Activated naive CD4-positive, alpha-beta T cell treated with anti-CD3 and anti-CD28 coated beads, Interleukin-2, amount 50 U/mL, for 24 hours (primary cell): Measurements from ENCODE around the gene UNC93A.
"Not testable (repeated sequence)": the region's sequence is repeated elsewhere in the genome, so short reads cannot be mapped to it uniquely, and the experiment has no call there.

ENCODE experiments used
- H3K27ac Mint-ChIP-seq: one replicate; pipeline ENCODE4 v1.8.0; 2021; ENCODE audit warnings: mild to moderate bottlenecking, mixed read lengths
- H3K27me3 Mint-ChIP-seq: one replicate; pipeline ENCODE4 v1.8.0; 2021; ENCODE audit warnings: mixed read lengths
- H3K36me3 Mint-ChIP-seq: one replicate; pipeline ENCODE4 v1.8.0; 2021; ENCODE audit warnings: mixed read lengths
- H3K4me1 Mint-ChIP-seq: one replicate; pipeline ENCODE4 v1.8.0; 2021; ENCODE audit warnings: mixed read lengths
- H3K4me3 Mint-ChIP-seq: one replicate; pipeline ENCODE4 v1.8.0; 2021; ENCODE audit warnings: mild to moderate bottlenecking, mixed read lengths
- H3K9me3 Mint-ChIP-seq: one replicate; pipeline ENCODE4 v1.8.0; 2021; ENCODE audit warnings: mixed read lengths

UNC93A gene

GRCh38 chr6:167290786-167291622, at the start of gene UNC93A:
TSS of gene UNC93A (plus strand) at chr6:167291315. CDS start at chr6:167291490, 175 bp downstream.
- H3K9me3 Mint-ChIP-seq = no peaks in the 10 kb centered on the region
- H3K4me1 Mint-ChIP-seq = no peaks in the 10 kb centered on the region
- no peak within 1 kb of the TSS for H3K4me3 Mint-ChIP-seq
- peaks cover 3% of the 10 kb centered on the region for H3K27me3 Mint-ChIP-seq
- no peaks in the 10 kb centered on the region for H3K36me3 Mint-ChIP-seq
- H3K27ac Mint-ChIP-seq = no peak within 1 kb of the TSS

- H3K4me3 Mint-ChIP-seq, H3K27ac Mint-ChIP-seq, H3K4me1 Mint-ChIP-seq, H3K36me3 Mint-ChIP-seq, H3K9me3 Mint-ChIP-seq, H3K27me3 Mint-ChIP-seq: not testable (repeated sequence)
Measured at GRCh38 chr6:167241321-167242134, 49.6 kb upstream of the UNC93A start.

- H3K4me1 Mint-ChIP-seq, H3K27ac Mint-ChIP-seq, H3K27me3 Mint-ChIP-seq, H3K36me3 Mint-ChIP-seq, H3K4me3 Mint-ChIP-seq, H3K9me3 Mint-ChIP-seq: not testable (repeated sequence)
Measured at GRCh38 chr6:167242135-167242506, 49.0 kb upstream of the UNC93A start.

GRCh38 chr6:167242511-167243051, 48.5 kb upstream of the UNC93A start:
- not testable (repeated sequence) for H3K27ac Mint-ChIP-seq, H3K4me1 Mint-ChIP-seq, H3K36me3 Mint-ChIP-seq, H3K4me3 Mint-ChIP-seq, H3K27me3 Mint-ChIP-seq, H3K9me3 Mint-ChIP-seq

GRCh38 chr6:167244064-167244960, 46.8 kb upstream of the UNC93A start:
- H3K4me3 Mint-ChIP-seq = no peak overlapping the region
- H3K4me1 Mint-ChIP-seq = no peaks in the 10 kb centered on the region
- H3K9me3 Mint-ChIP-seq = no peaks in the 10 kb centered on the region
- H3K27ac Mint-ChIP-seq = no peak overlapping the region
- no peaks in the 10 kb centered on the region for H3K36me3 Mint-ChIP-seq
- no peaks in the 10 kb centered on the region for H3K27me3 Mint-ChIP-seq

- Mint-ChIP-seq H3K27me3 (no peaks in the 10 kb centered on the region), H3K36me3 (no peaks in the 10 kb centered on the region), H3K4me1 (no peaks in the 10 kb centered on the region), H3K27ac (no peak overlapping the region), H3K9me3 (no peaks in the 10 kb centered on the region), H3K4me3 (no peak overlapping the region)
Measured at GRCh38 chr6:167244991-167245390, 46.1 kb upstream of the UNC93A start.

GRCh38 chr6:167245591-167245990, 45.5 kb upstream of the UNC93A start:
- Mint-ChIP-seq H3K27me3 (no peaks in the 10 kb centered on the region), H3K36me3 (no peaks in the 10 kb centered on the region), H3K27ac (no peak overlapping the region), H3K9me3 (no peaks in the 10 kb centered on the region), H3K4me1 (no peaks in the 10 kb centered on the region), H3K4me3 (no peak overlapping the region)

- Mint-ChIP-seq H3K27ac (no peak overlapping the region), H3K9me3 (no peaks in the 10 kb centered on the region), H3K4me3 (no peak overlapping the region), H3K36me3 (no peaks in the 10 kb centered on the region), H3K27me3 (no peaks in the 10 kb centered on the region), H3K4me1 (no peaks in the 10 kb centered on the region)
Measured at GRCh38 chr6:167247814-167248595, 43.1 kb upstream of the UNC93A start.

- H3K36me3 Mint-ChIP-seq, H3K4me1 Mint-ChIP-seq, H3K27me3 Mint-ChIP-seq, H3K4me3 Mint-ChIP-seq, H3K9me3 Mint-ChIP-seq, H3K27ac Mint-ChIP-seq: not testable (repeated sequence)
Measured at GRCh38 chr6:167248878-167249455, 42.1 kb upstream of the UNC93A start.

GRCh38 chr6:167252271-167252670, 38.8 kb upstream of the UNC93A start:
- peaks cover 5% of the 10 kb centered on the region for H3K27me3 Mint-ChIP-seq
- no peaks in the 10 kb centered on the region for H3K36me3 Mint-ChIP-seq
- no peak overlapping the region for H3K27ac Mint-ChIP-seq
- H3K9me3 Mint-ChIP-seq = no peaks in the 10 kb centered on the region
- no peak overlapping the region for H3K4me3 Mint-ChIP-seq
- H3K4me1 Mint-ChIP-seq = no peaks in the 10 kb centered on the region

GRCh38 chr6:167255918-167256553, 35.1 kb upstream of the UNC93A start:
- Mint-ChIP-seq H3K36me3 (no peaks in the 10 kb centered on the region), H3K4me1 (no peaks in the 10 kb centered on the region), H3K27ac (no peak overlapping the region), H3K27me3 (peaks cover 14% of the 10 kb centered on the region), H3K9me3 (no peaks in the 10 kb centered on the region), H3K4me3 (no peak overlapping the region)

- no peak overlapping the region for H3K27ac Mint-ChIP-seq
- H3K36me3 Mint-ChIP-seq = no peaks in the 10 kb centered on the region
Measured at GRCh38 chr6:167258646-167259045, 32.5 kb upstream of the UNC93A start.

GRCh38 chr6:167266057-167266829, 24.9 kb upstream of the UNC93A start:
- not testable (repeated sequence) for H3K36me3 Mint-ChIP-seq, H3K27me3 Mint-ChIP-seq, H3K4me3 Mint-ChIP-seq, H3K9me3 Mint-ChIP-seq, H3K27ac Mint-ChIP-seq, H3K4me1 Mint-ChIP-seq

More at GRCh38 chr6:167258646-167259045, 32.5 kb upstream of the UNC93A start:
- Mint-ChIP-seq H3K4me3 (no peak overlapping the region), H3K9me3 (no peaks in the 10 kb centered on the region), H3K4me1 (no peaks in the 10 kb centered on the region), H3K27me3 (peaks cover 14% of the 10 kb centered on the region)
